ENCODE results near the gene TCF12.

Gene TCF12

DNA sequence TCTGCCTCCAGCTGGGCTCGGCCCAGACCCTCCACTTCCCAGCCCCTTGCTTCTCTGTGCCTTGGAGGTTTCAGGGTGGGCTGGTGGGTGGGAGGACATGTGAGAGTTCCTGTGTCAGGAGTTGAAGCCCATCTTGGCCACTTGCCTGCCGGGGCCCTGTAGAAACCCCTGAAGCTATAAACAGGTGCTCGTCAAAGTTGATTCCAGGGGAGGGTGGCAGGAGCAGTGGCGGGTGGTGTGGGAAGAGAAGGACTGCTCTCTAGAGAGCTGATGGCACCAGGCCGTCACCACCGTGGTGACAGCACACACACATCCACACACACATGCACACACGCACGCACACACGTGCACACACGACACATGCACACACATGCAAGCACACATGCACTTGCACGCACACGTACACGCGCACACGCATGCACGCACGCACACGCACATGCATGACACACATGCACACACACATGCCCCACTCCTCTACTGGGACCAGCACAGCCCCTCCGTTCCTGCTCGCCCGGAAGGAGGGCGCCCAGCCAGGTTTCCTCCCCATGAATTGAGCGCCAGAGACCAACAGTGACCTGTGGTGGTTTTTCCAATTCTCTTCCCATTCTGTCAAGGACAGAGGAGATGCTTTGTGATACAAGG, 401.6 kb downstream of the TCF12 start:
- no peak for TF ChIP-seq CTCF (IDR thresholded peaks at IDR 0.05)

DNA sequence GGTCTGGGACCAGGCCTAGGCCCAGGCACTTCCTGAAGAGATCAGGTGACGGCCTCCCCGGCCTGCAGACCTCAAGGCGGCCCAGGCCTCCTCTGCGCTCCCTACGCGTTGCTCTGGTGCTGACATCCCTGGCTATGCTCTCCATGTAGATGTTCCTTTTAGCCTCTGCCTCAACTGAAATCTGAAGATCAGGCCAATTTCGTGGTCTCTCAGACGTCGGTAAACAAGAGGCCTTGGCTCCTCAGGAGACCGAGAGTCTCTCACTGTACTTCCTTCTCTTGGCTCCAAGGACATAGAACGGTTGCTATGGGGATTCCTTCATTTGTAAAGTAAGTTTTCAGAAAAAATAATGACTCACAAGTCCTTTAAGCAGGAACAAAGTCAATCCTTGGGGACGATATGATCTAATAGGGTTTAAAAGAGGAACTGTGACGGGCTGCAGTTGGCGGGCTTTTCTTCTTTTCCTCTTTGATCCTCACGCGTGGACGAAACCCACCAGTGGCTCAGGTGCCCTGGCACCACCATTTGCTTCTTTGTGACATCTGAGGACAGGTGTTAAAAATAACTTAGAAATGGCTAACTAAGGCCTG, 402.3 kb downstream of the TCF12 start:
- TF ChIP-seq CTCF (IDR thresholded peaks at IDR 0.05) = no peak

DNA sequence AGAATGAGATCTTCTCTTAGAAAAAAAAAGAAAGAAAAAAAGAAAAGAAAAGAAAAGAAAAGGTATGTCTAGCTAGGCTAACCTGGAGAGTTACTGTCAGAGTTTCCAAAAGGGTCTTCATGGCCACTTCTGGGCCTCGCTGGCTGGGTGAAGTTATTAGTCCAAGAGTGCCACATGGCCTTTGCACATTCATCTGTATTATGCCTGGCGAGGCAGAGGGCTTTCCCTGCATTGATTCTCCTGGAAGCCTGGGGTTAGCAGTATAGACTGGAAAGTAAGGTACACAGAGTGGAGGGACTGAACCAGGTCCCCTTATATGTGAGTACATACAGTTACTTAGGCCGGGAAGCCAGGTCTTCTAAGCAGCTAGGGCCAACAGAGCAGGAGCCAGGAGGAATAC, 403.0 kb downstream of the TCF12 start:
- no peak for TF ChIP-seq CTCF (IDR thresholded peaks at IDR 0.05)

DNA sequence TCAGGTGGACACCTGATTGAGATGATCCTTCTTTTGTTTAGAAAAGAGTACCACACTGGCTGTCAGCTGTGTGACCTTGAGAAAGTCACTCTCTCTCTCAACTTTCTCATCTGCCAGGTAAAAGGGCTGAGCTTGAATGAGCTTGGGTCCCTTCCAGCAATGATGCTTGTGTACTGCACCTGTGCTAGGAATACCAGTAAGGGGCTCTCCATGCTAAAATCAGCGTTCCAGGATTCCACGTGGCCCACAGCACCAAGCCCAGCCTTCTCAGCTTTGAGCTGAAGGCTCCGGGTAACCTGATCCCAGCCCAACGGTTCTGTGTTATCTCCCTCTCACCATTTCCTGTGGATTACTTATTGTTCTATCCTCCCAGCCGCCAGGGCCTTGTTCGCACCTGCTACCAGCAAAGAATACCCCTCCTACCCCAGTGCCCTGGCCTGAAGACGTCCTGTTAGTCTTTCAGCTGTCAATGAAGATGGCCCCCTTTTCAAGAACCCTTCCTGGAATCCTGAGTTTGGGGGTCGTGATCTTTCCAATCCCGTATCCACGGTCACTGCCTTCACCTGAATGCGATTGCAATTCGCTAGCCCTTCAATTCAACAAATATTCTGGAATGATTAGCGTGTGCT, 403.6 kb downstream of the TCF12 start:
- no peak for TF ChIP-seq CTCF (IDR thresholded peaks at IDR 0.05)

GRCh38 chr15:57322602-57323250, 404.3 kb downstream of the TCF12 start:
- no peak for TF ChIP-seq CTCF (IDR thresholded peaks at IDR 0.05)

DNA sequence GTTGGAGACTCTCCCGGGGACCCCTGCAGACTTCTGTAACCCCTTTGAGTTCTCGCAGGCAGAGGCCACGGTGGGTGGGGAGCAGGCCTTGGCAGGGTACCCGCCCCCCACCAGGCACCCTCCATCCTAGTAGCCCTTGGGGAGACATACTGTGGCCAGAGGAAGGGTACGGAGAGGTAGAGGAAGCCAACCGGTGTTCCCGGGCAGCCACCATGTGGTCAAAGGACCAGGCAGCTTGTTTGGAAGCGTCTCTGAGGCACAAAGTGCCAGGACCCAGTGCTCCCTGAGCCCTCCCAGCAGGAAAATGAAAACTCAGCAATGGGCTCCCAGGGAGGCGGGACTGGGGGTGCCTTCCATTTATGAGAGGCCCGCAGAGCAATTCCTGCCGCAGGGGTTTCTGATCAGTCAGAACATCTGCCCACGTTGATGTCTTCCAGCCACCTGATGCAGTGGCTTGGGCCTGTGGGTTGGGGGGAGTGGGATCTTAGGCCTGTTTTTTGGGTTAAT, 404.9 kb downstream of the TCF12 start:
- TF ChIP-seq CTCF (IDR thresholded peaks at IDR 0.05) = no peak

- no peak for TF ChIP-seq CTCF (IDR thresholded peaks at IDR 0.05)
These were observed 405.6 kb downstream of the TCF12 start for GRCh38 chr15:57323806-57324589.

All from LNCAP (cell line).